HepG2 (cell line): ENCODE results near the gene MICB. TPM values are rescaled to one million over a fixed set of nuclear protein-coding genes. Genes with fewer than 3 reads are reported as not detected.

Experiments
- ARNT ChIP-seq: fragments of 450-650 bp; IDR thresholded peaks from 2 replicates; pipeline ENCODE4 v1.6.1; 2017
- ARNTL ChIP-seq: sonication (generic); formaldehyde crosslinking; IDR thresholded peaks from 2 replicates; pipeline ENCODE4 v1.4.0; 2020; ENCODE audit warnings: mild to moderate bottlenecking, missing genetic modification reagents
- HDAC1 ChIP-seq: sonication (generic); formaldehyde crosslinking; IDR thresholded peaks from 2 replicates; pipeline ENCODE4 v1.5.1; 2020; ENCODE audit warnings: mild to moderate bottlenecking, missing genetic modification reagents
- HOXA3 ChIP-seq: sonication (generic); formaldehyde crosslinking; IDR thresholded peaks from 2 replicates; pipeline ENCODE4 v1.5.0; 2020; ENCODE audit warnings: missing genetic modification reagents
- HOXD1 ChIP-seq: sonication (generic); formaldehyde crosslinking; IDR thresholded peaks from 2 replicates; pipeline ENCODE4 v1.5.0; 2020; ENCODE audit warnings: missing genetic modification reagents
- MAFF ChIP-seq: IDR thresholded peaks from 2 replicates; pipeline ENCODE4 v1.6.1; 2011; ENCODE audit warnings: low read depth, low read length, improper control_type of control experiment
- MXI1 ChIP-seq: IDR thresholded peaks from 3 replicates; pipeline ENCODE4 v1.6.1; 2012; ENCODE audit warnings: low read depth, low read length, inconsistent platforms, borderline replicate concordance
- NPAS2 ChIP-seq: sonication (generic); formaldehyde crosslinking; IDR thresholded peaks from 2 replicates; pipeline ENCODE4 v1.8.0; 2022; ENCODE audit warnings: mild to moderate bottlenecking, missing genetic modification reagents, borderline replicate concordance
- RELA ChIP-seq: sonication (generic); formaldehyde crosslinking; IDR thresholded peaks from 2 replicates; pipeline ENCODE4 v1.4.0; 2020; ENCODE audit warnings: missing genetic modification reagents
- SMAD9 ChIP-seq: sonication (generic); formaldehyde crosslinking; IDR thresholded peaks from 2 replicates; pipeline ENCODE4 v1.5.1; 2020; ENCODE audit warnings: mild to moderate bottlenecking, missing genetic modification reagents
- TBX3 ChIP-seq: fragments of 450-650 bp; IDR thresholded peaks from 2 replicates; pipeline ENCODE4 v1.6.1; 2017; ENCODE audit warnings: antibody characterized with exemption, mild to moderate bottlenecking, inconsistent platforms, borderline replicate concordance
- TOE1 ChIP-seq: sonication (generic); formaldehyde crosslinking; IDR thresholded peaks from 2 replicates; pipeline ENCODE4 v1.4.0; 2020; ENCODE audit warnings: mild to moderate bottlenecking, missing genetic modification reagents
- WIZ ChIP-seq: sonication (generic); formaldehyde crosslinking; IDR thresholded peaks from 2 replicates; pipeline ENCODE4 v1.5.1; 2020; ENCODE audit warnings: mild to moderate bottlenecking, missing genetic modification reagents
- ZMYM4 ChIP-seq: sonication (generic); formaldehyde crosslinking; IDR thresholded peaks from 2 replicates; pipeline ENCODE4 v1.8.1; 2023; ENCODE audit warnings: mild to moderate bottlenecking, missing genetic modification reagents
- ZNF260 ChIP-seq: sonication (generic); formaldehyde crosslinking; IDR thresholded peaks from 2 replicates; pipeline ENCODE4 v1.4.0; 2020; ENCODE audit warnings: missing genetic modification reagents, low read depth, mild to moderate bottlenecking, borderline replicate concordance
- ZNF589 ChIP-seq: sonication (generic); formaldehyde crosslinking; conservative IDR thresholded peaks from 2 replicates; pipeline ENCODE4 v1.8.0; 2022; ENCODE audit warnings: mild to moderate bottlenecking, moderate library complexity, missing genetic modification reagents
- ZNF781 ChIP-seq: sonication (generic); formaldehyde crosslinking; IDR thresholded peaks from 2 replicates; pipeline ENCODE4 v1.5.1; 2020; ENCODE audit warnings: borderline replicate concordance, mild to moderate bottlenecking, missing genetic modification reagents; ENCODE audit errors: not compliant biosample characterization
- polyA plus RNA-seq, 8 experiments: library from polyadenylated mRNA; depleted of rRNA in 3 of 8; stranded (reverse) in 7 of 8; unstranded in 1 of 8; fragments of >200 nt; fragmentation: Illumina TruSeq in 4 of 8; extraction: Trizol in 4 of 8; gene quantifications; 2 replicates each; pipeline versions ENCODE4 v1.2.1 to v1.2.3, GENCODE V29; 2011 to 2016; ENCODE audit warnings: low read depth in 4 of 8, missing spikeins in 1 of 8, mixed read lengths in 1 of 8; ENCODE audit not compliant: insufficient read depth in 1 of 8
- total RNA-seq, 5 experiments: library from RNA; depleted of rRNA; stranded (reverse); fragments of >200 nt; fragmentation: Illumina TruSeq; extraction: Trizol; gene quantifications; 2 replicates each; pipeline ENCODE4 v1.2.3, GENCODE V29; 2016; ENCODE audit warnings: low read depth in 1 of 5
- TF ChIP-seq, protein P1 (sequence below): sonication (generic); formaldehyde crosslinking; IDR thresholded peaks from 2 replicates; pipeline ENCODE4 v1.9.0; 2022; ENCODE audit warnings: missing genetic modification reagents, mild to moderate bottlenecking, borderline replicate concordance
- TF ChIP-seq, protein P2 (sequence below): sonication (generic); formaldehyde crosslinking; IDR thresholded peaks from 2 replicates; pipeline ENCODE4 v1.4.0; 2020; ENCODE audit warnings: mild to moderate bottlenecking, low read depth, missing genetic modification reagents
- TF ChIP-seq, protein P3 (sequence below): sonication (generic); formaldehyde crosslinking; IDR thresholded peaks from 2 replicates; pipeline ENCODE4 v1.4.0; 2020; ENCODE audit warnings: missing genetic modification reagents, mild to moderate bottlenecking, borderline replicate concordance
- TF ChIP-seq, protein P4 (sequence below): fragments of 450-650 bp; IDR thresholded peaks from 2 replicates; pipeline ENCODE4 v1.6.1; 2017; ENCODE audit warnings: mild to moderate bottlenecking

MICB gene
- total and polyA plus RNA-seq, 2 of the 13 experiments (the other 11 are each of a cell fraction or from before 2014, with no cell fraction given): 12.5 to 12.8 TPM

DNA sequence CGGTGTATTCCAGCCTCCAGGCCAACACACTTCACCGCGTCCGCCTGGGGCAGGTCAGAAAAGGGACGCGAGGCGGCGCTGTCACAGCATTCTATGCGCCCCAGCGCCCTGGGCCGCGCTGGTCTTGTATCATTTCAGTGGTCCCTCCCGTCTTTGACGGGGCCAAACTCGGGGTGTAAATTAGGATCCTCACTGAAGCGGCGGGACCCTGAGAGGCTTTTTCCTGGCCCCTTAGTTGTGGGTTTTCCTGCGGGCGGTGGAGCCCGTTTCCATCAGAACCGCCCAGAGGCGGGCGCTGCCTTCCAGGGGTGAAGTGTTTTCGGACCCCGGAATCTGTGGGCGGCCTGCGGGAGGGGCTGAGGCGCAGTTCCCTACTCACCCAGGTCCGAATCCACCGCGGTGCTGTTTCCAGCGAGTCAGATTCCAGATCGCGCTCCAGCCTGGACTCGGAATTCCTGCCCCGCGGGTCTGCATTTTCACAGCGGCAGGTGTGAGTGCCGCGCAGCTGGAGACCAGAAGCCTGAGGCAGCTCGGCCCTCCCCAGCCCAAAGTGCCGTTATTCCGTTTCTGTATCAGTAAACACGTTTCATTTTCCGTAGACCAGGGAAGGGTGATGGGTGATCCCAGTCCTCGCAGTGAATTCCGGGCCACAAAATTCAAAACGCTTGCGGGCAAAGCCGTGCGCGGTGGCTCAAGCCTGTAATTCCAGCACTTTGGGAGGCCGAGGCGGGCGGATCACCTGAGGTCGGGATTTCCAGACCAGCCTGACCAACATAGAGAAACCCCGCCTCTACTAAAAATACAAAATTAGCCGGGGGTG, 3.9 kb upstream of the MICB start (continued):
- no peak for TF ChIP-seq RELA (CRISPR knock-in tag)
- TF ChIP-seq ZNF589: no peak
- TF ChIP-seq HDAC1 (CRISPR knock-in tag): peak; percentile 60
- 0 out of 2 replicates have a peak, but pooled peaks have one; percentile 9 for TF ChIP-seq ARNTL (CRISPR knock-in tag)
- TF ChIP-seq, protein P1, sequence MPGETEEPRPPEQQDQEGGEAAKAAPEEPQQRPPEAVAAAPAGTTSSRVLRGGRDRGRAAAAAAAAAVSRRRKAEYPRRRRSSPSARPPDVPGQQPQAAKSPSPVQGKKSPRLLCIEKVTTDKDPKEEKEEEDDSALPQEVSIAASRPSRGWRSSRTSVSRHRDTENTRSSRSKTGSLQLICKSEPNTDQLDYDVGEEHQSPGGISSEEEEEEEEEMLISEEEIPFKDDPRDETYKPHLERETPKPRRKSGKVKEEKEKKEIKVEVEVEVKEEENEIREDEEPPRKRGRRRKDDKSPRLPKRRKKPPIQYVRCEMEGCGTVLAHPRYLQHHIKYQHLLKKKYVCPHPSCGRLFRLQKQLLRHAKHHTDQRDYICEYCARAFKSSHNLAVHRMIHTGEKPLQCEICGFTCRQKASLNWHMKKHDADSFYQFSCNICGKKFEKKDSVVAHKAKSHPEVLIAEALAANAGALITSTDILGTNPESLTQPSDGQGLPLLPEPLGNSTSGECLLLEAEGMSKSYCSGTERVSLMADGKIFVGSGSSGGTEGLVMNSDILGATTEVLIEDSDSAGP (CRISPR knock-in tag): no peak; the same call in 1 of the 2 replicates
- no peak for TF ChIP-seq TOE1 (CRISPR knock-in tag)
- TF ChIP-seq, protein P2, sequence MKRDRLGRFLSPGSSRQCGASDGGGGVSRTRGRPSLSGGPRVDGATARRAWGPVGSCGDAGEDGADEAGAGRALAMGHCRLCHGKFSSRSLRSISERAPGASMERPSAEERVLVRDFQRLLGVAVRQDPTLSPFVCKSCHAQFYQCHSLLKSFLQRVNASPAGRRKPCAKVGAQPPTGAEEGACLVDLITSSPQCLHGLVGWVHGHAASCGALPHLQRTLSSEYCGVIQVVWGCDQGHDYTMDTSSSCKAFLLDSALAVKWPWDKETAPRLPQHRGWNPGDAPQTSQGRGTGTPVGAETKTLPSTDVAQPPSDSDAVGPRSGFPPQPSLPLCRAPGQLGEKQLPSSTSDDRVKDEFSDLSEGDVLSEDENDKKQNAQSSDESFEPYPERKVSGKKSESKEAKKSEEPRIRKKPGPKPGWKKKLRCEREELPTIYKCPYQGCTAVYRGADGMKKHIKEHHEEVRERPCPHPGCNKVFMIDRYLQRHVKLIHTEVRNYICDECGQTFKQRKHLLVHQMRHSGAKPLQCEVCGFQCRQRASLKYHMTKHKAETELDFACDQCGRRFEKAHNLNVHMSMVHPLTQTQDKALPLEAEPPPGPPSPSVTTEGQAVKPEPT (CRISPR knock-in tag): 0 out of 2 replicates have a peak, but pooled peaks have one; percentile 29
- TF ChIP-seq ARNT: no peak
- no peak for TF ChIP-seq MXI1
- TF ChIP-seq NPAS2 (CRISPR knock-in tag): no peak
- TF ChIP-seq, protein P3, sequence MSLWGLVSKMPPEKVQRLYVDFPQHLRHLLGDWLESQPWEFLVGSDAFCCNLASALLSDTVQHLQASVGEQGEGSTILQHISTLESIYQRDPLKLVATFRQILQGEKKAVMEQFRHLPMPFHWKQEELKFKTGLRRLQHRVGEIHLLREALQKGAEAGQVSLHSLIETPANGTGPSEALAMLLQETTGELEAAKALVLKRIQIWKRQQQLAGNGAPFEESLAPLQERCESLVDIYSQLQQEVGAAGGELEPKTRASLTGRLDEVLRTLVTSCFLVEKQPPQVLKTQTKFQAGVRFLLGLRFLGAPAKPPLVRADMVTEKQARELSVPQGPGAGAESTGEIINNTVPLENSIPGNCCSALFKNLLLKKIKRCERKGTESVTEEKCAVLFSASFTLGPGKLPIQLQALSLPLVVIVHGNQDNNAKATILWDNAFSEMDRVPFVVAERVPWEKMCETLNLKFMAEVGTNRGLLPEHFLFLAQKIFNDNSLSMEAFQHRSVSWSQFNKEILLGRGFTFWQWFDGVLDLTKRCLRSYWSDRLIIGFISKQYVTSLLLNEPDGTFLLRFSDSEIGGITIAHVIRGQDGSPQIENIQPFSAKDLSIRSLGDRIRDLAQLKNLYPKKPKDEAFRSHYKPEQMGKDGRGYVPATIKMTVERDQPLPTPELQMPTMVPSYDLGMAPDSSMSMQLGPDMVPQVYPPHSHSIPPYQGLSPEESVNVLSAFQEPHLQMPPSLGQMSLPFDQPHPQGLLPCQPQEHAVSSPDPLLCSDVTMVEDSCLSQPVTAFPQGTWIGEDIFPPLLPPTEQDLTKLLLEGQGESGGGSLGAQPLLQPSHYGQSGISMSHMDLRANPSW: no peak
- no peak for TF ChIP-seq ZNF260
- TF ChIP-seq HOXA3: peak; percentile 42; the same call in 1 of the 2 replicates
- TF ChIP-seq WIZ (CRISPR knock-in tag): no peak
- TF ChIP-seq ZNF781: no peak
- no peak for TF ChIP-seq MAFF
- TF ChIP-seq, protein P4, sequence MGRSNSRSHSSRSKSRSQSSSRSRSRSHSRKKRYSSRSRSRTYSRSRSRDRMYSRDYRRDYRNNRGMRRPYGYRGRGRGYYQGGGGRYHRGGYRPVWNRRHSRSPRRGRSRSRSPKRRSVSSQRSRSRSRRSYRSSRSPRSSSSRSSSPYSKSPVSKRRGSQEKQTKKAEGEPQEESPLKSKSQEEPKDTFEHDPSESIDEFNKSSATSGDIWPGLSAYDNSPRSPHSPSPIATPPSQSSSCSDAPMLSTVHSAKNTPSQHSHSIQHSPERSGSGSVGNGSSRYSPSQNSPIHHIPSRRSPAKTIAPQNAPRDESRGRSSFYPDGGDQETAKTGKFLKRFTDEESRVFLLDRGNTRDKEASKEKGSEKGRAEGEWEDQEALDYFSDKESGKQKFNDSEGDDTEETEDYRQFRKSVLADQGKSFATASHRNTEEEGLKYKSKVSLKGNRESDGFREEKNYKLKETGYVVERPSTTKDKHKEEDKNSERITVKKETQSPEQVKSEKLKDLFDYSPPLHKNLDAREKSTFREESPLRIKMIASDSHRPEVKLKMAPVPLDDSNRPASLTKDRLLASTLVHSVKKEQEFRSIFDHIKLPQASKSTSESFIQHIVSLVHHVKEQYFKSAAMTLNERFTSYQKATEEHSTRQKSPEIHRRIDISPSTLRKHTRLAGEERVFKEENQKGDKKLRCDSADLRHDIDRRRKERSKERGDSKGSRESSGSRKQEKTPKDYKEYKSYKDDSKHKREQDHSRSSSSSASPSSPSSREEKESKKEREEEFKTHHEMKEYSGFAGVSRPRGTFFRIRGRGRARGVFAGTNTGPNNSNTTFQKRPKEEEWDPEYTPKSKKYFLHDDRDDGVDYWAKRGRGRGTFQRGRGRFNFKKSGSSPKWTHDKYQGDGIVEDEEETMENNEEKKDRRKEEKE: no peak
- TF ChIP-seq TBX3: no peak
- no peak; the same call in 1 of the 2 replicates for TF ChIP-seq ZMYM4 (CRISPR knock-in tag)
- no peak for TF ChIP-seq HOXD1 (CRISPR knock-in tag)
- no peak for TF ChIP-seq SMAD9 (CRISPR knock-in tag)
